COR-L47 (cell line): ENCODE measurements around the gene C11orf58.

Experiments
- DNase-seq: peaks from one replicate; lab custom pipeline; 2025; lab: John Stamatoyannopoulos, UW

C11orf58 gene

GRCh38 chr11:16804104-16804947 lies 65.9 kb downstream of the C11orf58 start:
- DNase-seq: no peak

- DNase-seq: no peak
Observed at GRCh38 chr11:16805938-16806337, 67.5 kb downstream of the C11orf58 start.

- no peak for DNase-seq
Observed at GRCh38 chr11:16806791-16807190, 68.3 kb downstream of the C11orf58 start.

GRCh38 chr11:16807306-16807705 lies 68.9 kb downstream of the C11orf58 start:
- DNase-seq: no peak
